Ovary (tissue), 9 donors: ENCODE results near the gene MED13. TPM values are rescaled to one million over a fixed set of nuclear protein-coding genes. Genes with fewer than 3 reads are reported as not detected.
A peak's percentile ranks its signal among the peaks of the same experiment; 100 is the strongest.

Experiments
- DNase-seq, 5 donors: peaks; one replicate each; pipeline ENCODE4 v3.0.0-alpha.2; 2019 to 2020
- H3K27ac ChIP-seq, 2 donors: fragments of 200-600 bp; one replicate each; pipeline versions ENCODE4 v1.5.1 to v1.8.0; 2019 to 2022
- H3K27me3 ChIP-seq: fragments of 200-600 bp; one replicate; pipeline ENCODE4 v1.8.0; 2022
- H3K36me3 ChIP-seq: fragments of 200-600 bp; sonication (generic); one replicate; pipeline ENCODE4 v1.5.1; 2019
- H3K4me1 ChIP-seq: one replicate; pipeline ENCODE4 v1.8.1; 2013; ENCODE audit warnings: mild to moderate bottlenecking, moderate library complexity; ENCODE audit not compliant: insufficient read depth
- H3K4me3 ChIP-seq: fragments of 200-600 bp; sonication (generic); one replicate; pipeline ENCODE4 v1.5.1; 2017
- H3K9me3 ChIP-seq, 2 donors: fragments of 200-600 bp in 1 of 2; sonication (generic) in 1 of 2; one replicate each; pipeline versions ENCODE4 v1.5.1 to v1.8.1; 2013 to 2019; ENCODE audit warnings: mild to moderate bottlenecking in 1 of 2, moderate library complexity in 1 of 2
- EP300 ChIP-seq: sonication (generic); formaldehyde crosslinking; IDR thresholded peaks from one replicate; pipeline ENCODE4 v1.6.1; 2017; ENCODE audit warnings: antibody characterized with exemption
- POLR2A ChIP-seq: fragments of 450-650 bp; IDR thresholded peaks from one replicate; pipeline ENCODE4 v1.6.1; 2017; ENCODE audit warnings: antibody characterized with exemption, mild to moderate bottlenecking, moderate library complexity
- WGBS, 3 donors: extraction: QIAGEN DNeasy Blood & Tissue Kit in 1 of 3; methylation state at CpG; one replicate each; pipeline versions ENCODE4 v1.1.5 to v1.1.7; 2013 to 2017; 5-methylcytosine and 5-hydroxymethylcytosine counted together
- intact Hi-C, 4 donors: fragments of 100-400 bp; cut with DNase I; formaldehyde crosslinking; loops; one replicate each; pipeline versions ENCODE4 v1.11.0 to v1.15.1; 2022 to 2023
- polyA plus RNA-seq, 2 donors: library from polyadenylated mRNA; stranded (reverse); fragments of 200-250 nt in 1 of 2; fragments of 350-450 nt in 1 of 2; fragmentation: Illumina TruSeq in 1 of 2; extraction: RNeasy Lipid Tissue Mini Kit (QIAGEN cat#74804) in 1 of 2; gene quantifications; one replicate each; pipeline ENCODE4 v1.2.3, GENCODE V29; 2013 to 2014
- total RNA-seq, 7 donors: library from RNA; depleted of rRNA in 2 of 7; stranded (reverse); fragments of >200 nt in 2 of 7; fragmentation: NEBNext Ultra II Directional in 3 of 7; extraction: Animal tissue kit (Norgen Biotek cat#: 25700) in 3 of 7; gene quantifications; one replicate each; pipeline versions ENCODE4 v1.1.0 to v1.2.4, GENCODE V29; 2016 to 2023
- TF ChIP-seq, protein P1 (sequence below), 3 donors: fragments of 450-650 bp in 2 of 3; fragments of 200-600 bp in 1 of 3; IDR thresholded peaks; one replicate each; pipeline versions ENCODE4 v1.5.1 to v1.8.0; 2016 to 2022; ENCODE audit warnings: antibody characterized with exemption in 3 of 3, mild to moderate bottlenecking in 1 of 3
- donor health status: DM: no; HTN: no; CAD: no; lungs with moderate emphysema.
- donor health status: DM: no; HTN: no; CAD: no.
- donor health status: Bipolar disorder and iron deficiency.
- donor health status: DM: yes; HTN: yes; CAD: no.
- donor health status: DM: no; HTN: no; CAD: no.
- donor health status: DM: yes; HTN: yes; CAD: no.

Gene MED13
- total and polyA plus RNA-seq, 9 donors, result 10.4 to 85.1 (median 55.8) TPM

DNA sequence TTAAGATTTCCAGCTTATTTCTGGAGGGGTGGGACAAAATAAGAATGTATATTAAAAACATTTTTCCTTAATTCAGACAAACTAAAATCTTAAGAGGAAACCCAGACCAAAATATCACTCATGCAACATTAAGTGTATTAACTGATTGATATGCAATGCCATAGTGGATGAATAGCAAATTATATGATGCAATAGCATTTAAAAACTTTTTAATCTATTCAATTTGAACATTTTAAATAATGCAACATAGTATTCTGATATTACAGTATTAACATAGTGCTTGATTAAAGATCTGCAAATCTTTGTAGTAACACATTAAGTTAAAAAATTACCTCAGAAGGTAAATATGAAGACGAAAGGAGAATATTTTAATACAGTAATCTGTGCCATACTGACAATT lies 122.0 kb downstream of the MED13 start:
- Histone ChIP-seq H3K4me1 (no peaks in the 10 kb centered on the region), H3K27me3 (no peaks in the 10 kb centered on the region), H3K36me3 (no peaks in the 10 kb centered on the region), H3K4me3 (no peak overlapping the region), H3K9me3 (no peaks in the 10 kb centered on the region), H3K27ac (no peak overlapping the region)
- intact Hi-C loops, result no loop called here
- TF ChIP-seq POLR2A, result no peak
- TF ChIP-seq, protein P1, sequence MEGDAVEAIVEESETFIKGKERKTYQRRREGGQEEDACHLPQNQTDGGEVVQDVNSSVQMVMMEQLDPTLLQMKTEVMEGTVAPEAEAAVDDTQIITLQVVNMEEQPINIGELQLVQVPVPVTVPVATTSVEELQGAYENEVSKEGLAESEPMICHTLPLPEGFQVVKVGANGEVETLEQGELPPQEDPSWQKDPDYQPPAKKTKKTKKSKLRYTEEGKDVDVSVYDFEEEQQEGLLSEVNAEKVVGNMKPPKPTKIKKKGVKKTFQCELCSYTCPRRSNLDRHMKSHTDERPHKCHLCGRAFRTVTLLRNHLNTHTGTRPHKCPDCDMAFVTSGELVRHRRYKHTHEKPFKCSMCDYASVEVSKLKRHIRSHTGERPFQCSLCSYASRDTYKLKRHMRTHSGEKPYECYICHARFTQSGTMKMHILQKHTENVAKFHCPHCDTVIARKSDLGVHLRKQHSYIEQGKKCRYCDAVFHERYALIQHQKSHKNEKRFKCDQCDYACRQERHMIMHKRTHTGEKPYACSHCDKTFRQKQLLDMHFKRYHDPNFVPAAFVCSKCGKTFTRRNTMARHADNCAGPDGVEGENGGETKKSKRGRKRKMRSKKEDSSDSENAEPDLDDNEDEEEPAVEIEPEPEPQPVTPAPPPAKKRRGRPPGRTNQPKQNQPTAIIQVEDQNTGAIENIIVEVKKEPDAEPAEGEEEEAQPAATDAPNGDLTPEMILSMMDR (IDR thresholded peaks at IDR 0.05), result no peak
- no peak for TF ChIP-seq EP300
- no peak for DNase-seq
- WGBS, 3 donors, result 98 to 99% (median 99%) methylated on average over 1 of the region's 1 CpG

DNA sequence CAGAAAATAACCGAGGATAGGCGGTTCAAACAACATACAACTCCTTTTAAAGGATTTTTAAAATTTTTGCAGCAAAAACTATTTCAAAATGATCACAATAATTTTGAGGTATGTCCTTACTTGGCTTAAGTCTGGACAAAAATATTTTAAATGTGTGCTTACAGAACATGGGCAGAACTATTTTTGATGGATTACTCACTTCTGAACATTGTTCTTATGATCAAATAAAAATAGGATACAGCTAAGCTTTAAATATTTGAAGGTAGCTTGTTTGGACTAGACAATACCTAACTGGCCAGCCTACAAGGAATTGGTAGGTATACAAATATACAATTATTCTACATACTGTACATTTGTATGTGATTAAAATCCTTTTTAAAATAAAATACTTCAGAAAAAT lies 123.0 kb downstream of the MED13 start:
- Histone ChIP-seq H3K27me3 (no peaks in the 10 kb centered on the region), H3K9me3 (no peaks in the 10 kb centered on the region), H3K27ac (no peak overlapping the region), H3K4me3 (no peak overlapping the region), H3K4me1 (no peaks in the 10 kb centered on the region), H3K36me3 (no peaks in the 10 kb centered on the region)
- WGBS, 3 donors, result 86 to 91% (median 89%) methylated on average over 2 of the region's 2 CpGs
- TF ChIP-seq, protein P1 (IDR thresholded peaks at IDR 0.05), result no peak
- TF ChIP-seq EP300, result no peak
- no peak for TF ChIP-seq POLR2A
- DNase-seq, result no peak
- intact Hi-C loops, result no loop called here

DNA sequence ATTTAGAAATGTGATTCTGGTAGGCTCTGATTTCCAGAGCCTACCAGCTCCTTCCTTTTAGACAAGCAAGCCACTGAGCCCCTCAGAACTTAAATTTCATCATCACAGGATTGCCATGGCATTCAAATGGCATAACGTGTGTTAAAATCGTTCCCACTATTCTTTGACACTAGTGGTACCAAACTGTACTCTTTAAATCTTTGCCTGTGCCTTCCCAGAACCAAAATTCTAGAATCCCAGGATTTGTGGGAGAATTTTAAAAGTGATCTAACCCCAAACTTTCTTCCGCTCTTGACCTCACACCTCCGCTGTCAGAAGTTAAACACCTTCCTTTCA lies 137.0 kb downstream of the MED13 start:
- TF ChIP-seq EP300, result no peak
- no peak for TF ChIP-seq POLR2A
- TF ChIP-seq, protein P1 (IDR thresholded peaks at IDR 0.05), result no peak
- intact Hi-C loops, result loop anchor here in 1 of 4 donors (10.0 kb wide), 1 partner anchor 513 kb away; no protein-coding TSS in a partner anchor
- H3K27ac ChIP-seq, result peak overlapping the region in 1 of 2 donors; percentile 86
- peak overlapping the region; percentile 72 for H3K4me3 ChIP-seq
- no peak for DNase-seq
- WGBS, 3 donors, result 41 to 48% (median 47%) methylated on average over 4 of the region's 4 CpGs
- no peaks in the 10 kb centered on the region for H3K27me3 ChIP-seq
- no peaks in the 10 kb centered on the region for H3K36me3 ChIP-seq
- H3K9me3 ChIP-seq, result no peaks in the 10 kb centered on the region
- H3K4me1 ChIP-seq, result peaks cover 3% of the 10 kb centered on the region

DNA sequence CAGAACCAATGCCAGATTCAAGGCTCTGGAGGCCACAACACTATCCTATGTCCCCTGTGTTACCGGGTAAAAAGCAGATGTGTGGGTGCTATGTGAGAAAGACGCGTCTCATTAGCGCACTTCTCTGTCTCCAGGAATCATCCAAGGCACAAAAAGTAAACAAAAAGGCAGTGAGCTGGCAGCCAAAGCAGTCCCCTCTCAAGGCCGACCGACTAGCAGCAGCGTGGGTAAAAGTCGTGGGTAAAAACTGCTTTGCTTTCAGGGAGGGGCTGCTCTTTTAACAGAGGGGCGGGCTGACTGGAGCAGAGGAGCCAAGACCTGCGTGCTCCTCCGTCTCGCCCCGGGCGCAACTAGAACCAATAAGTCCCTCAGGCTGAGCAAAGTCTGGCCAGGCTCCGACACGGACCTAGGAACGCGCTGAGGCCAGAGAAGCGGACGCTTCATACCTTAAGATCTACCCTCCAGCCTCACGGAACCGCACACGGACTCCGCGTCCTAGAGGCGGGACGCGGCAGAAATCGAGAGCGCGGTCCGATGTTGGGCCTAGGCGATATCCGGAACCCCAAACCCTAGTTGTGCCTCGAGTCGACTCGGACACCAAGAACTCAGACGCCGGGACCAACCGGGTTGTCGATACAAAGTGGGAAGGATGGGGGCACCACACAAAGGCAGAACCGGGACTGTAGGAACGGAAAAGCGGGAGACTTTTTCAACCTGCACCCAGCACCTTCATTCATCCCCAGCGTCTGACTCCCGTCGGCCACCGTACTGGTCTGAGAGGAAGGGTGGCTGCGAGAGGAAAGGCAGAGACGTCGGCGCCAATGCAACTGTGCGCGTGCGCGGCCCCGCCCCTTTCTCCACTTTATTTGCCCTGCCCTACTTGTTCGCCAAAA lies 137.6 kb downstream of the MED13 start, which contains the start of gene INTS2:
INTS2 (minus strand) TSS at position 775 of the 893 bp plus-strand sequence. CDS start 1,338 bp downstream, outside the sequence.
- Histone ChIP-seq H3K36me3 (no peaks in the 10 kb centered on the region), H3K9me3 (no peaks in the 10 kb centered on the region), H3K4me3 (peak within 1 kb of the TSS; percentile 72), H3K27ac (peak within 1 kb of the TSS; percentile 79 to 86), H3K4me1 (peaks cover 3% of the 10 kb centered on the region), H3K27me3 (no peaks in the 10 kb centered on the region)
- peak; percentile 87 for TF ChIP-seq POLR2A
- TF ChIP-seq, protein P1 (IDR thresholded peaks at IDR 0.05), result no peak
- no peak for TF ChIP-seq EP300
- 0 to 1% (median 0%) methylated on average over 47 to 58 of the region's 58 CpGs for WGBS, 3 donors
- peak; percentile 94 to 98 (median 97) for DNase-seq
- intact Hi-C loops, result loop anchor here in 1 of 4 donors (10.0 kb wide), 1 partner anchor 513 kb away; no protein-coding TSS in a partner anchor
